Stimulated activated CD8-positive, alpha-beta memory T cell treated with anti-CD3 and anti-CD28 coated beads, Interleukin-4, amount 100 ng/mL, for 24 hours (primary cell): ENCODE measurements around the gene KLHDC9.
"Not testable (repeated sequence)": the region's sequence is repeated elsewhere in the genome, so short reads cannot be mapped to it uniquely, and the experiment has no call there.

Experiments
- DNase-seq: peaks from one replicate; pipeline ENCODE4 v3.0.0-alpha.2; 2020; ENCODE audit warnings: low read depth

The KLHDC9 gene, protein sequence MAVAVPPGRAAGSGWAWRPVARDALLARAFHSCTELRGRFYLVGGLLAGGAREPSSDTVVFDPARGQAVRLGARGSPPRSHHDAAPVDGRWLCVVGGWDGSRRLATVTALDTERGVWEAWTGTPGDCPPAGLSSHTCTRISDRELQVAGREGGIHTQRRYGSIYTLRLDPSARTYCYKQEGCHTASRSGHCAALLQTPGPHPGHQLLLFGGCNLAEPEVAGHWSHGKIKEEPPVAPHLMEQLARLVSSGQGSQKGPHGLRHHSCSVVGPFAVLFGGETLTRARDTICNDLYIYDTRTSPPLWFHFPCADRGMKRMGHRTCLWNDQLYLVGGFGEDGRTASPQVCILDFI

DNA sequence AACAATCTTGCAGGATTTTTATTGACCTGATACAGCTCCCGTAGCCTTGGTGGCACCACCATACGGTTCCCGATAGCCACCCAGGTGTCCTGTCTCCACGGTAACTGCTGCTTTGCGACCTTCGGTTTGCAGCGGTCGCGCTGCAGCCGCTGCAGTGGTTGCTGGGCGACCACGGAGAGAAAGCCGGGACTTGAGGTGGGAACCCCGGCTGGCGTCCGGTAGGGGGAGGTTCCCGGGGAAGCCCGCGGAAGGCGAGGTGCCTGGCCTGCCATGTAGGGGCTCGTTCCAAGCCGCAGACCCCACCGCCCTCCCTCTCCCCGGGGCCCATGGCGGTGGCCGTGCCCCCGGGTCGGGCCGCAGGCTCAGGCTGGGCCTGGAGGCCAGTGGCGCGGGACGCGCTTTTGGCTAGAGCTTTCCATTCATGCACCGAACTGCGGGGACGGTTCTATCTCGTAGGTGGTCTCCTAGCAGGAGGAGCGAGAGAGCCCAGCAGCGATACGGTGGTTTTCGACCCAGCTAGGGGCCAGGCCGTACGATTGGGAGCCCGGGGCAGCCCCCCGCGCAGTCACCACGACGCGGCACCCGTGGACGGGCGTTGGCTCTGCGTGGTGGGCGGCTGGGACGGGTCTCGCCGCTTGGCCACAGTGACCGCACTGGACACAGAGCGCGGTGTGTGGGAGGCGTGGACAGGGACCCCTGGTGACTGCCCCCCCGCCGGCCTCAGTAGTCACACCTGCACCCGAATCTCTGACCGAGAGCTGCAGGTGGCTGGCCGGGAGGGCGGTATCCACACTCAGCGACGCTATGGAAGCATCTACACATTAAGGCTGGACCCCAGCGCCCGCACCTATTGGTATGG, at the start of gene KLHDC9:
TSS of gene KLHDC9 (plus strand) at position 152 of the 859 bp plus-strand sequence. CDS start at position 327, 175 bp downstream.
- peak; percentile 60 for DNase-seq

DNA sequence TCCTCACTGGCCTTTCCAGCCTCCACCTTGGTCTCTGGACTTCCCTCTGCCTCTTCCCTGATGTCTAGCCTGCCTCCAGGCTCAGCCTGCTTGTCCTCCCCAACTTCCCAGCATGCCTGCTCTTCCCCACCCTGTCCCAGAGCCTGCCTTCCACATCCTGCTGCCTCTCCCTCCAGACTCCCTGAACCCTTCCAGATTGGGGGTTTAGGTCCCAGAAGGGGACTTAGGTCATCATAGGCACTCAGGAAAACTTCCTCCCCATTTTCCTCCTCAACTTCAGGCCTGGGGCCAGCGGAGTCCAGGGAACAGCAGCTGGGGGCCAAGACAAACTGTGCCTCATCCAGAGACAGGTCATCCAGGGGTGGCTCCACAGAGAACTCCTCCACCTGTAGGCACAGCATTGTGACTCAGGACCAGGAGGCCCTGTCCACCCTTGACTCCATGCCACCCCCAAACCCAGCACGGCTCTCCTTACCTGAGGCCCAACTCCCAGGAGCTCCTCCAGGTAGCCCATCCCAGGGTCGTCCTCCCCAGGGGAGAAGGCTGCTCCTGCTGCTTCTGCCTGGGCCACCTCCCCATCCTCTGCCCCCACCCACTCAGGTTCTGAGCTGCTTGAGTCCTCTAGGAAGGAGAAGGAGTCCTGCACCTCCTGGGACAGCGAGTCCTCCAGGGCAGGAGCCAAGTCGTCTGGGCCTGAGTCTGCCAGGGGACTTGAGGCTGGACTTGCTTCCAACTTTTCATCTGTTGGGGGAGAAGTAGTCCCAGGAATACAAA, 49.0 kb upstream of the KLHDC9 start:
- no peak for DNase-seq

DNA sequence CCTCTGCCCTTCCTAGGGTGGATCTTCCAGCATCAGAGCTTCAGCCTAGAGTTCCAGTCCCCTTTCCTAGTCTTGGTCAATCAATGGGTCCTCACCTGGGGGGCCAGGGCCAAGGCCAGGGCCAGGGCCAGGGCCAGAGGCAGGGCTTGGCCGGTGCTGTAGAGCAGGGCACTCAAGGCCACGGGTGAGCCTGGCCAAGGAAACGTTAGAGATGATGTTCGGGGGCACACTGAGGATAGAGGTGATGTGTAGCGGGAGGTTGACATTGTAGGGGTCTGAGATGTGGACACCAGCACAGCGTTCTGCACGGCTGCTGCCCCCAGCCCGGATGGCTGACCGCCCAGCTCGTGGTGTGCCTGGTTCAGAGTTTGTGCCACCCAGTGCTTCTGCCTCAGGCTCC, 46.9 kb upstream of the KLHDC9 start:
- no peak for DNase-seq

DNA sequence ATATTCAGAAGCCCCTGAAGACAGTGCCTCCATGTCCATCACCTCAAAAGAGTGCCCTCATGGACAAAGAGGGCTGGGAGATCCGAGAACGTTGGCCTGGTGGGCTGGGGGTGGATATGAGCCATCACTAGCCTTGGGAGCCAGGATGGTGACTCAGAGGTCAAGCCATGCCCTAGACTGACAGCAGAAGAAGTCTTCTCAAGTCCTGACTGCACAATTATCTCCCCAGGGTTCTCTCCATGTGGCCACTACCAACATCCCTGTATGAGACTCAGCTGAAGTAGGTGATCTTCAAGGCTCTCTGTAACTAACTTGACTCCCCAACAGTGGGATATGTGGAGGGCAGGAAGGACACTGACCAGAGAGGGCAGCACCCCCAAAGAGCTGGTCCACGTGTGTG, 45.3 kb upstream of the KLHDC9 start:
- no peak for DNase-seq

DNA sequence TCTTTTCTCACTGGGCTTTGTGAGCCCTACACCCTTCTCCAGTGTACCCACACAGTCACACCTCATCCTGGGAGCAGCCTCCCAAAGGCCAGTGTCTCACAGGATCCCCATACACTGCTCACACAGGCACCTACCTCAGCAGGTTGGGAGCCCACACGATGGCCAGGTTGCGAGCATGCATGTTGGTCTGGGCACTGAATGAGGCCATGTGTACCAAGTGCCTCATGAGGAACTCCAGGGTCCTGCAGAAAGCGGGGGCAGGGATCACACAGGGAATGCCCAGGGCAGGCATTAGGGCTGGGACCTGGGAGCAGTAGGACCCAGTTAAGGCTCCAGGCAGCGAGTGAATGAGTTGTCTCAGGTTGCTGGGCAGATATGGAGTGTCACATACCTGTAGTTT, 43.9 kb upstream of the KLHDC9 start:
- DNase-seq, result no peak

DNA sequence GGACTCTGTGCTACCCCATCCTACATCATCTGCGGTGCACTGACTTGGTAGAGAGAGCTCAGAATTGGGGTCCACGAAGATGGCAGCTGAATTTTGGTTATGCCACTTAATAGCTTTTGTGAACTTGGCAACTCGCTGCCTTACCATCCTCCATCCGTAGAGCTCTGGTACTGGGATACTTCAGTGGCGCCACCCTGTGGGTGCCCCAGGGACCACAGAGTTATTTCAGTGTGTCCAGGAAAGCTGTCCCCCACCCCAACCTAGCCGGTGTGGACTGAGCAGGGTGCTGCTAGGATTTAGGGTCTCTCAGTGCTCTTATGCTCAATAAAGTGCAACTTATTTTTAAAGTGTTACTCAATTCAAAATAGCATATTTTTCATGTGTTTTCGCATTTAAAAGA, 43.4 kb upstream of the KLHDC9 start:
- no peak for DNase-seq

DNA sequence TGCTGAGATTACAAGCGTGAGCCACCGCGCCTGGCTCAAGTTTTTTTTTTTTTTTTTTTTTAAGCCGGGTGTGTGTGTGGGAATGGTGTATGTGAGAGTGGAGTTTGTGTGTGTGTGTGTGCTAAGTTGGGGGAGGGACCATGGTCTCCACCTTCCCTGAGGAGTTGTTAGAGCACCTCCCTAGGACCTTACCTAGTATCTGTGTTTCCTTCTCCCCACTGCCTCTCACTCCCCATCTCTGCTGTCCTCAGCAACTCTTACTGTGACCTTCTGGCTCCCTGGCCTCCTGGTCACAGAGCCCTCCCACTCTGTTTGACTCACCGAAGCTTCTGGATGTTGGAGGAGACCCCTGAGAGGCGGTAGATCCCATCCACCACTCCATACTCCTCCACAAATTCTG, 38.9 kb upstream of the KLHDC9 start:
- DNase-seq, result no peak

DNA sequence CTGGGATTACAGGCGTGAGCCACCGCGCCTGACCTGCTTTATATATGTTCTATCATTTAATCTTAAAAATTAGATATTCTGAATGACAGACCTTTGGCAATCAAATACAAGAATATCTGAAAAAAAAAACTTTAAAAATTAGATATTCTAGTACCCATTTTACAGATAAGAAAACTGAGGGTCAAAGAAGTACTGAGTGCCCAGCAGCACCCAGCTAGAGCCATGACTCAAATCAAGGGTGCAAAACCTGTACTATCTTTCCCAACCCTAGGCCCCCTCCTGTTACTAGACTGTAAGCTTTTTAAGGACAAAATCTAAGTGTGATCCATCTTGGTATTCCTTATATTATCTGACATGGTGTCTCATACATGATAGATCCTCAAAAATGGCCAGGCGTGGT, 36.7 kb upstream of the KLHDC9 start:
- no peak for DNase-seq

DNA sequence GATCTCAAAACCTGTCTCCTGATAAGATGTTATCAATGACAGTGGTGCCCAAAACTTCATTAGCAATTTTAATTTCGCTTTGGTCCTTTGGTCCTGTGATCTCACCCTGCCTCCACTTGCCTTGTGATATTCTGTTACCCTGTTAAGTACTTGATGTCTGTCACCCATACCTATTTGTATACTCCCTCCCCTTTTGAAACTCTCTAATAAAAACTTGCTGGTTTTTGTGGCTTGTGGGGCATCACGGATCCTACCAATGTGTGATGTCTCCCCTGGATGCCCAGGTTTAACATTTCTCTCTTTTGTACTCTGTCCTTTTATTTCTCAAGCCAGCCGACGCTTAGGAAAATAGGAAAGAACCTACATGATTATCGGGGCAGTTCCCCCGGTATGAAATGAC, 34.2 kb upstream of the KLHDC9 start:
- not testable (repeated sequence) for DNase-seq

DNA sequence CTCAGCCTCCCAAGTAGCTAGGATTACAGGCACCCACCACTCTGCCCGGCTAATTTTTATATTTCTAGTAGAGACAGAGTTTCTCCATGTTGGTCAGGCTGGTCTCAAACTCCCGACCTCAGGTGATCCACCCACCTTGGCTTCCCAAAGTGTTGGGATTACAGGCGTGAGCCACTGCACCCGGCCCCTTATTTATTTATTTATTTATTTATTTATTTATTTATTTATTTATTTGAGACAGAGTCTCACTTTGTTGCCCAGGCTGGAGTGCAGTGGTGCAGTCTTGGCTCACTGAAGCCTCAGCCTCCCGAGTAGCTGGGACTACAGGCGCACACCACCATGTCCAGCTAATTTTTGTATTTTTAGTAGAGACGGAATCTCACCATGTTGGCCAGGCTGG, 32.5 kb upstream of the KLHDC9 start:
- DNase-seq, result not testable (repeated sequence)

DNA sequence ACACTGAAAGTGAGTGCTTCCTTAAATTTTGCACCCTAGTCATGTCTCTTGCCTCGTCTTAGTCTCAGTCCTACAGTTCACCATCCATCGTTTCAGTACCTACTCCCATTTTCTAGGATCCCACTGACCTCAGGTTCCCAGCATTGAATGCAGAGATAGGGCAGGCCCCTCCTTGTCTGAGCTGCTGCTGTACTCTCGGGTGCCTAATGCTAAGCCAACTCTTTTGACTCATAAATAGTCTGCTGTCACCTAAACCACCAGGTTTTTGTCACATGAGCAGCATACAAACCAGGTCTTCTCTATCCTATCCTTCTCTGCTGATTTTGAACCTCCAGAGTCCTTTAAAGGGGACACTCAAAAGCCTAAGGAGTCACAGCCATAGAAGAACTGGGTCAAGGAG, 31.5 kb upstream of the KLHDC9 start:
- DNase-seq, result no peak

DNA sequence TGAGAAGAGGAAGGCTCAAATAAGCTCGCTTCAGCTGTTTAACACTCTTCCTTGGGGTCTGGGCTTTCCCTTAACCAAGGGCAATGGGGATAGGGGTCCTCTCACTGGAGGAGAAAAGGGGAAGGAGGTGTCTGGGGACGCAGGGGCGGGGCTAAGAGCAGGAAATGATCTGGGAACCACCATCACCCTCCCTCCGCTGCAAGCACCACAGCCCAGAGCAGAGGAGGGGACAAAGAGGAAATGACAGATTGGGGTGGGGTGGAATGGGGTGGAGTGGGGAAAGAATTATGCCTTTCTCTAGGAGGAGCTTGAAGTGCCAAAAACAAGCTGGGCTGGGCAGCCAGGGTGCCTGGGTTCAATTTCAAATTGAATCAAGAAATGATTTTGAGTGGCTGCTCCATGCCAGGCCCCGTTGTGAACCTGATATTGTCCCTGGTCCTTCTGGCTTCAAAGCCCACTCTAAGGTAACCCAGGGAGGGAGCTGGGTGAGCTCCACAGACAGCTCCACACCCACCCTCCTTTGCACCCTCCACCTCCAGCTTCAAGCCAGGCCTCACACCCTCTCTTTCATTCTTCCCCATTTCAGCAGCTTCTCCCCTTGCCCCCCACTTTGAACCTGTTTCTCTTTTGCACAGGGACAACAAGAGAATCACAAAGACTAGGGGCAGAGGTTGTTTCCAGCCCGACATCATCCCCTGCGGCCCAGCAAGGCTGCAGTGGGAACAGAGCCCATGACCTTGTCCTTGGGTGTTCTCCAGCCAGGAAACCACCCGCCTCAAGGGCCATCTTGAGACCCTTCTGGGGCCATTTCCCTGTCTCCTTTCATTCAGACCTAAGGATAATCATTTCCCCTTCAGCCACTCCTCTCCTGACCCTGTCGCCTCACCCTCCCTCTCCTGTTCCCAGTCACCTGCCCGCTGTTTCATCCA, 29.6 kb upstream of the KLHDC9 start:
- DNase-seq, result peak; percentile 71

DNA sequence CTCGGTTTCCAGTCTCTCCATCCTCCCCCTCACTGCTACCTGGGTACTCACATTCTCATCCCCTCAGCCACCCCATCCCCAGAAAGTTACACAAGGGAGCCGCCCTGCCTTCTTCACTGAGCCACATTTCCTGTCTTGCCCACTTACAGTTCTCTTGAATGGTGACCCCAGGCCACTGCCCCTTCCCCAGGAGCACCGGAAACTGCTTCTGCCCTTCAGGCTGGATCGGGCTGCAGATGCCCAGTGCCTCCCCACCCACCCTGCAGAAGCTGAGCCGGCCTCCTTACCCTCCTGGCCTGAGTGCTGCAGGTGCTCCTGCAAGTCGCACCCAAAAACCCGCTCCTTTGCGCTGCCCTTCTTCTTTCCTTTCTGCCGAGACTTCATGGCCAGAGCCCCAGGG, 28.9 kb upstream of the KLHDC9 start:
- DNase-seq, result no peak

DNA sequence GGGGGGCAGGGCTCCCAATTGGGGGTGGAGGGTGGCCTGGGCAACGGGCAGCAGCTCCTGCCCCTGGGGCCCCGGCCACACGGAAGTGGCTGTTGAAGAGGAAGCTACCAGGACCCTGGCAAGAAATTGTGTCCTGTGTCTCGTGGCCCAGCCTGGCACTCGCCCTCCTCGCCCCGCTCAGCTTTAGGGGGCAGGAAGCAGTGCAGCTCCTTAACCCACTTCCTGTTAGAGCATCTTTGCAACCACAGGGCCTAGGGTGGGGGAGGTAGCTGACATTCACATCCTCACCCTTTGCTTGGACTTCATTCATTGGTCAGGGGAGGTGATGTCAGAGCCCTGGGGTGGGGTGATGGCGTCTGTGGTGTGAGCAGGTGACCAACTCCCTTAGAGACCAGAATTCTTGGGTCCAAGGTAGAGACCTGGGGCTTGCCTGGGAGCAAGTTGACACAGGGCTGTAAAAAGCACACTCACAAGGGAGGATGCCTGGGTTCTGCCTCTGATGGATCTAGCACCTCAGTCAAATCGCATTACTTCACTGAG, 28.4 kb upstream of the KLHDC9 start, which contains the start of gene ARHGAP30:
TSS of gene ARHGAP30 (minus strand) at position 161 of the 540 bp plus-strand sequence. CDS start 267 bp downstream, outside the sequence.
- peak; percentile 78 for DNase-seq

DNA sequence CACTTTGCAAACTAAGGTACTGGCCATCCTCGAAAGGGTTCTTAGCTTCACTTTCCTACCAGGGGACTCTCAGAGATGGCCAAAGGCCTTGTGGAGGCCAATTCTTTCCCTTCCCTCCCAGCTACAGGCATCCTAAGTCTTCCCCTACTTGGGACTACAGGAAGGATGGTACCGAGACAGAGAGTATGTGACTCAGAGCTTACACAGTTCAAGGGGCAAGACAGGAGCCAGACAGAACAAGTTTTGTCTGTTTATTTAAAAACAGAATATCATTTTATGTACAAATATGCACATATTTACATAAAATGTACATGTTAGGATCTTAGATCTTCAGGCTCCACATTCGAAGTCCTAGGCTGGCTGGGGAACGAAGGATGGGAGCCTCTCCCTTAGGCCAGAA, 27.4 kb upstream of the KLHDC9 start:
- DNase-seq, result no peak

DNA sequence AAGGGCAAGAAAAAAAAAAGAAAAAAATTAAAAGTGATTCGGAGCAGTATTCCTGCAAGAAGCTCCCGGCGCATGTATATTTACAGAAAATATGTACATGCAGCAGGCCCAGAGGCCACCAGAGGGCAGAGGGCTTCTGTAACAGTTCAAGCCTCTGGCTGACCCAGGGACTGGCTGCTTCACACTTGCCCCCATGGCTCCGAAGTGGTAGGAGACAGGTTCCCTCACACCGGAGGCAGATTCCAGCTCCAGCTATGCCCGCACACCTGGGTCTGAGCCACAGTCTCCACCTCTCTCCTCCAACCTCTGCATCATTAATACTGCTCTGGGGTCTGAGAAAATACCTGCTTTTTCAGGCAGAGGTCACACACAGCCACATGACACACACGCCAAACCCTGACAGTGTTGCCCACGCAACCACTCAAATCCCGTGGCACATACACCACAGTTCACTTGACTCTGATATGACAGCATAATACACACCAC, 26.2 kb upstream of the KLHDC9 start:
- no peak for DNase-seq

DNA sequence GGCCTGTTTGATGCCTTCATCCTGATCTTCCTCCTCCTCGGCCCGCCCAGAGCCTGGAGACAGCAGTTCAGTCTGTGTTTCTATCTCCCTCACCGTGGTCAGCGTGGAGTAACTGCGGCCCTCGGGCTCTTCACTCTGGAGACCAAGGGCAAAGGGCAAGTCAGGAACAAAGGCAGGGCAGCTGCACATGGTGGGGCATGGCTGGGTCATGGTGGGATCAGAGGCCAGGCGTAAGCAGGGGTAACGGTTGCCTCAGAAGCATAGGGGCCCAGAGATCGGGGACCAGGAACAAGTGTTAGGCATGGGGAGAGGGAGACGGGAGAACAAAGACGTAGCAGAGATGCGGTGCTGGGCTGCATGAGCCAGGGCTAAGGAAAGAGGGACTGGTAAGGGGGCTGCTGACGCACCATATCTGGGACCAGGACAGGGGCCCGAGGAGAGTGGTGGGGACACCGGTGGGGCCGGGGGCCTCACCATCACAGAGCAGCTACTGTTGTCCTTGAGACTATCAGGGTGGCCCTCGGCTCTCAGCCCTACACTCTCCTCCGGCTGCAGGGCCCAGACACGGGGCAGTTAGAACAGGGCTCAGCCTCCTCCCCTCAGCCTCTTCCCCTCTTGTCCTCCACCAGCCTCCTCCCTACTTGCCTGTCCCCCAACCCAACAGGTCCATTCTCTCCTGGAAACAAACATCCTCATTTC, 25.3 kb upstream of the KLHDC9 start:
- DNase-seq, result no peak

DNA sequence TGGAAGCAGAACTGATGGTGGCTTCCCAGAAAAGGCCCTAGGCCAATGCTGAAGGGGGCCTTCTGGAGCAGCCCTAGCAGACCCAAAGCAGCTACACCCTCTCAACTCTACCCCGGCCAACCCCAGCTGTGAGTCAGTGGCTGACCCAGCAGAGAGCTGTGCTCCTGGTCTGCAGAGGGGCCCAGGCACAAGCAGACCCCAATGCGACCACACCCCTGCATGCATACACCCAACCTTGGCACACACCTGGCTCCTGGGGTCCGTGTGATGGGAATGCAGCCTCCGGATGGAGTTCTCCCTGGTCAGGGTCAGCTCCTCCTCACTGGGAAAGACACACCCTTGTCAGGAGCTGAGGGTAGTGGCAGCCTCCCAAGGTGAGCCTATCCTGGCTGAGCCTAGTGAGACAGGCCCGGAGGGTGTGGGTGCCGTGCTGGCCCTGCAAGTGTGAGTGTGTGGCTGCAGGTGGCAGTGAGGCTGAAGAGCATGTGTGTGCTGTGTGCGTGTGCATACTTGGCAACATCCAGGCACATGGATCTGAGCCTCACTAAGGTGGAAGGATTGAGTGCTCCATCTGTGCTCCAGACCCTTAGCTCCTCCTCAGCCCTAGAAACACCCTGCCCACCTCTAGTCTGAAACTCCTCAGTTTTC, 24.6 kb upstream of the KLHDC9 start:
- DNase-seq, result no peak

DNA sequence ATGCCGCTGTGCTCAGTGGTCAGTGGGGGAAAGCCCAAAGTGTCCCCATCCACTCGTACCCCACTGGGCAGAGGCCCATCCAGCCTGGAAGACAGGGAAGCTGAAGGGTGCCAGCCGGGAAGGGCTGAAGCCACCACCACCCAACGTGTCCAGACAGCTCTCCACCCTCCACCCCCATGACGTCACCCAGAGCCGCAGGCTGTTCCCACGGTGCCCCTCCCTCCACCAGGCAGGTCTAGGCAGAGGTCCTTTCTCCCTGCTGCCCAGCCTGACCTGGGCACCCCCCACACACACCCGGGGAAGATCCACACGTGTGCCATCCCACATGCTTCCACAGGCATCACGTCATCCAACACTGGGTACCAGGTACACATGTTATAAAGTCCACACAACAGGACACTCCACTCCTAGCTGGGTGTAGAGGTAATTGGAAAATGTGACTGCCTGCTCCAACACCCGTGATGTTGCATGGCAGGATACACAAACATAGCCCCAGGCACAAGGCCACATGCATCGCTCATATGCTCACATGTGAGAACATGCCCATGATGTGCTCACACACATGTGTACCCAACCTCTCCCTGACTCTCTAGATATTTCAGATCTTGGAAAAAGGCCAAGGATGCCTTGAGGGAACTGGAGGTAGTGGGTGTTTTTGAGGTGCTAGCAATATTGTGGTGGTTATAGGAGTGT, 23.3 kb upstream of the KLHDC9 start:
- DNase-seq, result no peak
